NCI-H2029 treated with DMSO at 0.1 percent for 48 hours (cell line): ENCODE results near the gene GTPBP1.

Experiments
- DNase-seq: peaks from one replicate; lab custom pipeline; 2025; lab: John Stamatoyannopoulos, UW

GTPBP1 gene

GRCh38 chr22:38704654-38705234, 1.0 kb upstream of the GTPBP1 start:
- DNase-seq = no peak

GRCh38 chr22:38706101-38706900, 557 bp downstream of the GTPBP1 start:
- DNase-seq = no peak

GRCh38 chr22:38706901-38707195, 1.1 kb downstream of the GTPBP1 start:
- no peak for DNase-seq

- DNase-seq = no peak
Measured at GRCh38 chr22:38707346-38707745, 1.6 kb downstream of the GTPBP1 start.

- DNase-seq = no peak
Measured at GRCh38 chr22:38707984-38708383, 2.2 kb downstream of the GTPBP1 start.

GRCh38 chr22:38709306-38709705, 3.6 kb downstream of the GTPBP1 start:
- DNase-seq = no peak

GRCh38 chr22:38710351-38710750, 4.6 kb downstream of the GTPBP1 start:
- no peak for DNase-seq

- no peak for DNase-seq
Measured at GRCh38 chr22:38710866-38711265, 5.1 kb downstream of the GTPBP1 start.

- no peak for DNase-seq
Measured at GRCh38 chr22:38712486-38713207, 6.9 kb downstream of the GTPBP1 start.

- DNase-seq = no peak
Measured at GRCh38 chr22:38713921-38714320, 8.2 kb downstream of the GTPBP1 start.

GRCh38 chr22:38715176-38715764, 9.5 kb downstream of the GTPBP1 start:
- peak; percentile 80 for DNase-seq

GRCh38 chr22:38715852-38716251, 10.1 kb downstream of the GTPBP1 start:
- DNase-seq = no peak

GRCh38 chr22:38716271-38716670, 10.5 kb downstream of the GTPBP1 start:
- no peak for DNase-seq

- DNase-seq = no peak
Measured at GRCh38 chr22:38716826-38717225, 11.1 kb downstream of the GTPBP1 start.

- no peak for DNase-seq
Measured at GRCh38 chr22:38717244-38717643, 11.5 kb downstream of the GTPBP1 start.

GRCh38 chr22:38718414-38718813, 12.7 kb downstream of the GTPBP1 start:
- DNase-seq = no peak

- DNase-seq = no peak
Measured at GRCh38 chr22:38719196-38719595, 13.5 kb downstream of the GTPBP1 start.

- DNase-seq = no peak
Measured at GRCh38 chr22:38720350-38720749, 14.6 kb downstream of the GTPBP1 start.

GRCh38 chr22:38721551-38721950, 15.8 kb downstream of the GTPBP1 start:
- no peak for DNase-seq

GRCh38 chr22:38724176-38724575, 18.4 kb downstream of the GTPBP1 start:
- DNase-seq = no peak

GRCh38 chr22:38724926-38725571, 19.3 kb downstream of the GTPBP1 start:
- peak; percentile 16 for DNase-seq

GRCh38 chr22:38725900-38726655, 20.3 kb downstream of the GTPBP1 start:
- DNase-seq = no peak
